A673 (cell line): ENCODE results near the gene PIGP. TPM values are rescaled to one million over a fixed set of nuclear protein-coding genes. Genes with fewer than 3 reads are reported as not detected.

Experiments used
- BruUV-seq: library from RNA; stranded (reverse); fragments of 400-500 nt; replicated peaks from 2 replicates; lab custom pipeline; 2021; lab: Mats Ljungman, UMichigan
- CTCF ChIA-PET: fragments of 300-600 bp; sonication (Branson Sonifier 250); formaldehyde crosslinking; loops from one replicate; lab custom pipeline; 2022; ENCODE audit warnings: antibody characterized with exemption; lab: Charles Lee
- POLR2A ChIA-PET: fragments of 300-600 bp; sonication (Branson Sonifier 250); formaldehyde crosslinking; loops from one replicate; lab custom pipeline; 2022; ENCODE audit warnings: antibody characterized with exemption; ENCODE audit not compliant: low non-redundant PET; lab: Charles Lee
- DNase-seq: peaks from one replicate; pipeline ENCODE4 v3.0.0-alpha.2; 2015; ENCODE audit warnings: low spot score
- H3K27ac ChIP-seq: fragments of 200-600 bp; sonication (generic); 2 replicates; pipeline ENCODE4 v1.5.1; 2016; ENCODE audit warnings: mixed run types, low read depth, mild to moderate bottlenecking, mixed read lengths, antibody characterized with exemption, low read length; ENCODE audit not compliant: poor library complexity, severe bottlenecking
- H3K27me3 ChIP-seq: fragments of 200-600 bp; sonication (generic); replicated peaks from 2 replicates; pipeline ENCODE4 v1.6.1; 2017; ENCODE audit warnings: mixed run types, low read depth, mild to moderate bottlenecking, mixed read lengths, antibody characterized with exemption, low read length; ENCODE audit not compliant: insufficient read depth, poor library complexity
- H3K36me3 ChIP-seq: fragments of 200-600 bp; sonication (generic); 2 replicates; pipeline ENCODE4 v1.6.1; 2016; ENCODE audit warnings: mixed run types, mild to moderate bottlenecking, mixed read lengths, antibody characterized with exemption, low read length; ENCODE audit not compliant: insufficient read depth, poor library complexity, severe bottlenecking
- H3K4me1 ChIP-seq: fragments of 200-600 bp; sonication (generic); 2 replicates; pipeline ENCODE4 v1.6.1; 2017; ENCODE audit warnings: mixed run types, mild to moderate bottlenecking, mixed read lengths, antibody characterized with exemption, low read length; ENCODE audit not compliant: insufficient read depth, poor library complexity, severe bottlenecking
- H3K4me3 ChIP-seq: fragments of 200-600 bp; sonication (generic); 2 replicates; pipeline ENCODE4 v1.5.1; 2016; ENCODE audit warnings: low read depth, mixed run types, mild to moderate bottlenecking, mixed read lengths, low read length; ENCODE audit not compliant: poor library complexity, severe bottlenecking
- H3K9me3 ChIP-seq: fragments of 200-600 bp; sonication (generic); 2 replicates; pipeline ENCODE4 v1.6.1; 2016; ENCODE audit warnings: mixed run types, low read depth, mild to moderate bottlenecking, mixed read lengths, antibody characterized with exemption, low read length; ENCODE audit not compliant: poor library complexity, severe bottlenecking
- EZH2 ChIP-seq: fragments of 200-600 bp; sonication (generic); IDR thresholded peaks from 2 replicates; pipeline ENCODE4 v1.6.1; 2017; ENCODE audit warnings: borderline replicate concordance, low read depth, mild to moderate bottlenecking, mixed read lengths, antibody characterized with exemption, low read length; ENCODE audit not compliant: poor library complexity, severe bottlenecking
- intact Hi-C: fragments of 100-400 bp; cut with micrococcal nuclease; formaldehyde crosslinking; loops from one replicate; pipeline ENCODE4 v1.10.0; 2022; ENCODE audit not compliant: unreplicated experiment
- total RNA-seq: library from RNA; stranded (reverse); gene quantifications from 2 replicates; pipeline ENCODE4 v1.2.3, GENCODE V29; 2021
- TF ChIP-seq, protein P1 (sequence below): fragments of 300-800, 200-600 bp; sonication (generic); conservative IDR thresholded peaks from 2 replicates; pipeline ENCODE4 v1.5.1; 2017; ENCODE audit warnings: low read depth, mild to moderate bottlenecking, antibody characterized with exemption, low read length, moderate library complexity, mixed read lengths

PIGP gene
- total RNA-seq, 1 experiment from 2014 or later: 30.7 TPM

DNA sequence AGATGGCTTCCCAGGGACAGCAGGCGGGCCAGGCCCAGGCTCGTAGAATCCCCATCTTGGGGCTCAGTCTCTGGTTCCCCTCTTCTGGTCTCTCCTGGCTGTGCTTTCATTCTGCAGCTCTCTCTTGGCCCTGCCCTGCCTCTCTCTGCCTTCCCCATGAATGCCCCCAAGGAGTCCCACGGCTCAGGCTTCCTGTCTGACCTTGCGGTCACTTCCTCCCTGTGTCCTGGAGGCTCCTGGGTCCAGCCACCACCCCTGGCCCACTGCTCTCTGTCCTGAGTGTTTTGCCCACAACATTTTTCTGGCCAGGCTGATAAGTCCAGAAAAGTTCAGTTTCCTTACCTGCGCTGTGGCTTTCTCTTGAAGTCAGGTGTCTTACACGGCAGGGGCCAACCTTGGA lies 29.1 kb downstream of the PIGP start:
- H3K4me1 ChIP-seq: no peaks in the 10 kb centered on the region
- H3K27me3 ChIP-seq: no peaks in the 10 kb centered on the region
- intact Hi-C loops: no loop called here
- no peak overlapping the region for H3K27ac ChIP-seq
- DNase-seq: no peak
- BruUV-seq: no TSS peak
- no peak for TF ChIP-seq EZH2
- TF ChIP-seq, protein P1, sequence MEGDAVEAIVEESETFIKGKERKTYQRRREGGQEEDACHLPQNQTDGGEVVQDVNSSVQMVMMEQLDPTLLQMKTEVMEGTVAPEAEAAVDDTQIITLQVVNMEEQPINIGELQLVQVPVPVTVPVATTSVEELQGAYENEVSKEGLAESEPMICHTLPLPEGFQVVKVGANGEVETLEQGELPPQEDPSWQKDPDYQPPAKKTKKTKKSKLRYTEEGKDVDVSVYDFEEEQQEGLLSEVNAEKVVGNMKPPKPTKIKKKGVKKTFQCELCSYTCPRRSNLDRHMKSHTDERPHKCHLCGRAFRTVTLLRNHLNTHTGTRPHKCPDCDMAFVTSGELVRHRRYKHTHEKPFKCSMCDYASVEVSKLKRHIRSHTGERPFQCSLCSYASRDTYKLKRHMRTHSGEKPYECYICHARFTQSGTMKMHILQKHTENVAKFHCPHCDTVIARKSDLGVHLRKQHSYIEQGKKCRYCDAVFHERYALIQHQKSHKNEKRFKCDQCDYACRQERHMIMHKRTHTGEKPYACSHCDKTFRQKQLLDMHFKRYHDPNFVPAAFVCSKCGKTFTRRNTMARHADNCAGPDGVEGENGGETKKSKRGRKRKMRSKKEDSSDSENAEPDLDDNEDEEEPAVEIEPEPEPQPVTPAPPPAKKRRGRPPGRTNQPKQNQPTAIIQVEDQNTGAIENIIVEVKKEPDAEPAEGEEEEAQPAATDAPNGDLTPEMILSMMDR: no peak
- H3K36me3 ChIP-seq: no peaks in the 10 kb centered on the region
- CTCF ChIA-PET: no interaction called here
- no peaks in the 10 kb centered on the region for H3K9me3 ChIP-seq
- POLR2A ChIA-PET: no interaction called here
- no peak overlapping the region for H3K4me3 ChIP-seq

DNA sequence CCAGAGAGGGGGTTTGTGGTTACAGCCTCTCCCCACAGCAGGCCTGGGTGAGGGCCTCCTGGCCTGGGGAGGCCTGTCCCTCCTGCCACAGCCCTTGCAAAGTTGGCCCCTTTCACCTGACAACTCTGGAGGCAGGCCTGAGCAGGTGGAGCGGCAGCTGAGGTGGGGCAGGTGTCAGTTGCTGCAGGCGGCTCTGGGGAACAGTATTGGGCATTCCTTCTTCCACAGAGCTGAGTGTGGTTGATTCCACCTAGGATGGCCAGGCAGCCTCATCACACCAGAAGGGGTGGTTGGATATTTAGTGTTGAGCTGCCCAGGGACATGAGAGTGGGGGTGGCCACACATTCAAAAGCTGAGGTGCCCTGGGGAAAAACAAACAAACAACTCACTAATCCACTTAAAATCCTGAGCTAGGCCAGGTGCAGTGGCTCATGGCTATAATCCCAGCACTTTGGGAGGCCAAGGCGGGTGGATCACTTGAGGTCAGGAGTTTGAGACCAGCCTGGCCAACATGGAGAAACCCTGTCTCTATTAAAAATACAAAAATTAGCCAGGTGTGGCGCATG lies 31.1 kb downstream of the PIGP start:
- TF ChIP-seq, protein P1: no peak
- no peak for TF ChIP-seq EZH2
- Histone ChIP-seq H3K36me3 (no peaks in the 10 kb centered on the region), H3K27me3 (no peaks in the 10 kb centered on the region), H3K4me1 (no peaks in the 10 kb centered on the region), H3K4me3 (no peak overlapping the region), H3K27ac (no peak overlapping the region), H3K9me3 (no peaks in the 10 kb centered on the region)
- no TSS peak for BruUV-seq
- ChIA-PET POLR2A (no interaction called here), CTCF (interaction anchor here (0.5 kb wide), 1 partner anchor 66 kb away, joined by 3 read pairs; no protein-coding TSS in a partner anchor)
- intact Hi-C loops: no loop called here
- no peak for DNase-seq

DNA sequence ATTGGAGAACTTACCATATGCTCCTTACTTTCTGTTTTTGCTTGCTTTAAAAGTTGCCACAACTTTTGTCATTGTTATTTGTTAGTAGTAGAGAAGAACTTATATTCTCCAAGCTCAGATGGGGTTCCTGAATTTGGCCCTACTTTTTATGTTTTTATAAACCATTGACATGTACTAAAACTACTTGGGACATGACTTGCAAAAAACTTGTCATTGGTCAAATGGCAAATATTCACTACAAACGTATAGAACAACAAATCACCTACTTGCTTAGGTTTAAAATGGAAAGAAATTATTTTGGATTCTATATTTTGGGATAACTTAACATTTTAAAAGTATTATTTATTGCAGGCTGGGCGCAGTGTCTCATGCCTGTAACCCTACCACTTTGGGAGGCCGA lies 32.7 kb downstream of the PIGP start:
- Histone ChIP-seq H3K36me3 (no peaks in the 10 kb centered on the region), H3K9me3 (no peaks in the 10 kb centered on the region), H3K27me3 (no peaks in the 10 kb centered on the region), H3K27ac (no peak overlapping the region), H3K4me1 (no peaks in the 10 kb centered on the region), H3K4me3 (no peak overlapping the region)
- TF ChIP-seq, protein P1: no peak
- no peak for TF ChIP-seq EZH2
- intact Hi-C loops: no loop called here
- CTCF ChIA-PET: no interaction called here
- POLR2A ChIA-PET: no interaction called here
- DNase-seq: no peak
- BruUV-seq: no TSS peak
